NCI-H226 (cell line): ENCODE measurements around the gene TANC1.

Experiments
- DNase-seq: peaks from one replicate; pipeline ENCODE4 v3.0.0-alpha.2; 2015

Gene TANC1

GRCh38 chr2:159146996-159147666, 178.7 kb downstream of the TANC1 start:
- DNase-seq = peak; percentile 70

GRCh38 chr2:159147690-159148089, 179.2 kb downstream of the TANC1 start:
- no peak for DNase-seq

GRCh38 chr2:159148901-159149300, 180.5 kb downstream of the TANC1 start:
- no peak for DNase-seq

- no peak for DNase-seq
These were observed 181.3 kb downstream of the TANC1 start for GRCh38 chr2:159149747-159150146.

GRCh38 chr2:159150280-159150746, 181.9 kb downstream of the TANC1 start:
- no peak for DNase-seq

GRCh38 chr2:159151198-159152127, 183.0 kb downstream of the TANC1 start:
- DNase-seq = no peak

- DNase-seq = peak; percentile 16
These were observed 183.8 kb downstream of the TANC1 start for GRCh38 chr2:159152128-159152778.

- no peak for DNase-seq
These were observed 184.6 kb downstream of the TANC1 start for GRCh38 chr2:159153063-159153462.

- peak; percentile 21 for DNase-seq
These were observed 185.0 kb downstream of the TANC1 start for GRCh38 chr2:159153463-159153862.

- DNase-seq = no peak
These were observed 185.5 kb downstream of the TANC1 start for GRCh38 chr2:159153951-159154350.

GRCh38 chr2:159154366-159154765, 185.9 kb downstream of the TANC1 start:
- DNase-seq = no peak

- no peak for DNase-seq
These were observed 186.9 kb downstream of the TANC1 start for GRCh38 chr2:159155320-159155719.

- DNase-seq = no peak
These were observed 187.4 kb downstream of the TANC1 start for GRCh38 chr2:159155791-159156190.

- DNase-seq = no peak
These were observed 188.4 kb downstream of the TANC1 start for GRCh38 chr2:159156834-159157233.

- no peak for DNase-seq
These were observed 189.1 kb downstream of the TANC1 start for GRCh38 chr2:159157361-159158209.

- no peak for DNase-seq
These were observed 192.0 kb downstream of the TANC1 start for GRCh38 chr2:159160412-159160811.

GRCh38 chr2:159160954-159161353, 192.5 kb downstream of the TANC1 start:
- no peak for DNase-seq

- DNase-seq = no peak
These were observed 195.5 kb downstream of the TANC1 start for GRCh38 chr2:159163930-159164329.

- DNase-seq = no peak
These were observed 196.0 kb downstream of the TANC1 start for GRCh38 chr2:159164457-159164911.

- DNase-seq = no peak
These were observed 196.6 kb downstream of the TANC1 start for GRCh38 chr2:159165048-159165447.

- peak; percentile 46 for DNase-seq
These were observed 200.3 kb downstream of the TANC1 start for GRCh38 chr2:159168707-159169106.

GRCh38 chr2:159169187-159169586, 200.7 kb downstream of the TANC1 start:
- peak; percentile 79 for DNase-seq
